Measurements from ENCODE around the gene FES.
A peak's percentile ranks its signal among the peaks of the same experiment; 100 is the strongest.
"Not testable (repeated sequence)": the region's sequence is repeated elsewhere in the genome, so short reads cannot be mapped to it uniquely, and the experiment has no call there.

Gene FES

DNA sequence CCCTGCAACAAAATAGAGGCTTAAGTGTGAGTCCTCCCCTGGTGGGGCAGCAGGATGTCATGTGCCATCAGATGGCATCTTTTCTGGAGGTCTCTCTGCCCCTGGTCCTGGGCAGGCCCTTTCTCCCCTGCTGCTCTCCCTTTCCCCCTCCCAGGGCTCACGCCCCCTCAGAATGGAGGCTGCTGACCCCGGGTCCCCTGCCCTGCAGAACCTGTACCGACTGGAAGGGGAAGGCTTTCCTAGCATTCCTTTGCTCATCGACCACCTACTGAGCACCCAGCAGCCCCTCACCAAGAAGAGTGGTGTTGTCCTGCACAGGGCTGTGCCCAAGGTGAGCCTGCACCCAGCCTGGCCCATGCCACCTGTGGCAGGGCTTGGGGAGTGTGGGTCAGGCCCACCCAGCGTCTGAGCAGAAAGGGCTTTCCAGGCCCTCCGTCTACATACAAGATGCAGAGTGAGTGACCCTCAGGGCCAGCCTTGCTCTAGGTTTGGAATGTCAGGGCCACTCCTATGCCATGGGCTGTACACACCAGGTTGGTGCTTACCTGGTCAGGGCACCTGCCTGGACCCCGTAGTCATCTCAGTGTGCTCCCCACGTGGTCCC is 7.1 kb downstream of the FES start:
- DNase-seq (ENCODE audit: low read depth) = no peak

DNA sequence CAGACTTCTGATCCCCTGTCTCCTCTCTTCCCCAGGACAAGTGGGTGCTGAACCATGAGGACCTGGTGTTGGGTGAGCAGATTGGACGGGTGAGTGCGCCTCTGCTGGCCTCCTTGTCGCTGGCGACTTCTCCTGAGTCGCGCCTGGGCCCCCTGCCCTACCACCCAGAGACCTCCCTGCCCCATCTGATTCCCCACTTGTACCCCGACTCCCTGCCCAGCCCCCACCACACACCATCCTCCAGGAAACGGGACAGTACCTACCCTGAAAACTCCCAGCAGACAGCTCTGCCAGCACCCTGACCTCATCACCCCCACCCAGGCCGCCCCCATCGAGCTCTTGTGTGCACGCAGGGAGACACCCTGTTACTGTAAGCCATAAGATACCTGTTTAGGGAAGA is 7.7 kb downstream of the FES start:
- no peak for DNase-seq (ENCODE audit: low read depth)

DNA sequence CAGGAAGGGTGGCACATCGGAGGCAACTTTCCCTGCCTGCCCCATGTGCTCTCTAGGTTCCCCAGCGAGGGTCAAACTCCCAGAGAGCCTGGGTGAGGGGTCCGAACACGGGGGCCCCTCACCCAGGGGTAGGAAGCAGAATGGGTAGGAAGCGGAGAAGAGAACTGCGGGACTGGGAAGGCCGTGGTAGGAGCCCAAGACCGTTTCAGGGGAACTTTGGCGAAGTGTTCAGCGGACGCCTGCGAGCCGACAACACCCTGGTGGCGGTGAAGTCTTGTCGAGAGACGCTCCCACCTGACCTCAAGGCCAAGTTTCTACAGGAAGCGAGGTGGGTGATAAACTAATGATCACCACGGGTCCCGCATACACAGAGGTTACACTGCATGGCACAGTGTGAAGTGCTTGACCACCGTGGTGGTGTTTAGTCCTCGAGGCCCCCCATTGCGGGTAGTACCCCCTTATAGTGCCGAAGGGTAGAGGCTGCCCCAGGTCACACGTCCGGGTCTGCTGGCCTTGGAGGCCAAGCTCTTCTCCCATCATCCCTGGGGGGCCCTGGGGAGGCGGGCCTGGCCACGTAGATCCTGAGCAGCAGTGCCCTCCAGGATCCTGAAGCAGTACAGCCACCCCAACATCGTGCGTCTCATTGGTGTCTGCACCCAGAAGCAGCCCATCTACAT is 8.3 kb downstream of the FES start:
- DNase-seq (ENCODE audit: low read depth) = no peak

DNA sequence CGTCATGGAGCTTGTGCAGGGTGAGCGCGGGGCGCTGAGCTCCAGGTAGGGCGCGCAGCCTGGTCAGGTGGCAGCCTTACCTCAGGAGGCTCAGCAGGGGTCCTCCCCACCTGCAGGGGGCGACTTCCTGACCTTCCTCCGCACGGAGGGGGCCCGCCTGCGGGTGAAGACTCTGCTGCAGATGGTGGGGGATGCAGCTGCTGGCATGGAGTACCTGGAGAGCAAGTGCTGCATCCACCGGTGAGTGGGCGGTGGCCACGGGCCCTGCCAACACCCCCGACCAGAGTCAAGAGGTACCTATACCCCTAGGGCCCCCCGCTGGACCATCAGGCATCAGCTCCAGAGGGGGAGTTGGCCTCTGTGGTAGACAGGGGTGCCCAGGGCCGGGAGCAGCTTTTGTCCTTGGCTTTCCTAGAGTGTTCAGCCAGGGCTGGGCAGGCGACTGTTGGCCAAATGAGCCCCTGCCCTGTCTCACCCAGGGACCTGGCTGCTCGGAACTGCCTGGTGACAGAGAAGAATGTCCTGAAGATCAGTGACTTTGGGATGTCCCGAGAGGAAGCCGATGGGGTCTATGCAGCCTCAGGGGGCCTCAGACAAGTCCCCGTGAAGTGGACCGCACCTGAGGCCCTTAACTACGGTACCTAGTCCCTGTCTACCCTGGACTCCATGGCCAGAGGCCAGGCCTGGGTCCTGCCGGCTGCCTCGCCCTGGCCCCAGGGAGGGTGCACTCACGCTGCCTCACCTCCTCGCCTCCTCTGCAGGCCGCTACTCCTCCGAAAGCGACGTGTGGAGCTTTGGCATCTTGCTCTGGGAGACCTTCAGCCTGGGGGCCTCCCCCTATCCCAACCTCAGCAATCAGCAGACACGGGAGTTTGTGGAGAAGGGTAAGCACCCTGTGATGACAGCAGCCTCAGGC is 9.1 kb downstream of the FES start:
- DNase-seq (ENCODE audit: low read depth) = no peak

DNA sequence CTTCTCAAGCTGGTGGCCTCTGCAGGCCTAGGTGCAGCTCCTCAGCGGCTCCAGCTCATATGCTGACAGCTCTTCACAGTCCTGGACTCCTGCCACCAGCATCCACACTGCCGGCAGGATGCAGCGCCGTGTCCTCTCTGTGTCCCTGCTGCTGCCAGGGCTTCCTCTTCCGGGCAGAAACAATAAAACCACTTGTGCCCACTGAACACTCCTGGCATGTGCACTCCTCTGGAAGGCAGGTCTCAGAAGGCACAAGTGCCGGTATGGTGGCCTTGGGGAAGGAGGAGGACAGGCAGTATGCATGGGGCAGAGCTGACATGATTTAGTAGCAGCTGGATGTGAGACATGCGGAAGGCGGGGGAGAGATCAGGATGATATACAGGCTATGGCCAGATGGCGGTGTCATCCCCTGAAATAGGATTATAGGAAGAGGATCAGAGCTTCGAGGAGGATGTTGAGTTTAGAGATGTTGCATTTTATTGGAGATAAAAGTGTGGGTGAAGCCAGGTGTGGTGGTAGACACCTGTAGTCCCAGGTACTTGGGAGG is 11.3 kb downstream of the FES start:
- DNase-seq (ENCODE audit: low read depth) = no peak

DNA sequence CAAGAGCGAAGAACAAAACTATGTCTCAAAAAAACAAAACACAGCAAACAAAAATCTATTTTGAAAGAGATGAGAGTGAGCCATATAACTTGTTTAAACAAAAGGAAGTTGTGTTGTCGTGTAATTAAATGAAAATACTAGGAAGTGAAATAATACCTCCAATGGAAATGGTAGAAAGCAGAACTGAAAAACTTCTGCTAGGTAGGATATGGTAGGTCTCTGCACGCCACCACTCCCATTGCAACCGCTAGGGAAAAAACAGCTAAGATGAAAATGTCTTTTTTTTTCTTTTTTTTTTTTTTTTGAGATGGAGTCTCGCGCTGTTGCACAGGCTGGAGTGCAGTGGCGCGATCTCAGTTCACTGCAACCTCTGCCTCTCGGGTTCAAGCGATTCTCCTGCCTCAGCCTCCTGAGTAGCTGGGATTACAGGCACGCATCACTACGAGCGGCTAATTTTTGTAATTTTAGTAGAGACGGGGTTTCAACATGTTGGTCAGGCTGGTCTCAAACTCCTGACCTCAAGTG is 12.9 kb downstream of the FES start:
- not testable (repeated sequence) for DNase-seq (ENCODE audit: low read depth)

DNA sequence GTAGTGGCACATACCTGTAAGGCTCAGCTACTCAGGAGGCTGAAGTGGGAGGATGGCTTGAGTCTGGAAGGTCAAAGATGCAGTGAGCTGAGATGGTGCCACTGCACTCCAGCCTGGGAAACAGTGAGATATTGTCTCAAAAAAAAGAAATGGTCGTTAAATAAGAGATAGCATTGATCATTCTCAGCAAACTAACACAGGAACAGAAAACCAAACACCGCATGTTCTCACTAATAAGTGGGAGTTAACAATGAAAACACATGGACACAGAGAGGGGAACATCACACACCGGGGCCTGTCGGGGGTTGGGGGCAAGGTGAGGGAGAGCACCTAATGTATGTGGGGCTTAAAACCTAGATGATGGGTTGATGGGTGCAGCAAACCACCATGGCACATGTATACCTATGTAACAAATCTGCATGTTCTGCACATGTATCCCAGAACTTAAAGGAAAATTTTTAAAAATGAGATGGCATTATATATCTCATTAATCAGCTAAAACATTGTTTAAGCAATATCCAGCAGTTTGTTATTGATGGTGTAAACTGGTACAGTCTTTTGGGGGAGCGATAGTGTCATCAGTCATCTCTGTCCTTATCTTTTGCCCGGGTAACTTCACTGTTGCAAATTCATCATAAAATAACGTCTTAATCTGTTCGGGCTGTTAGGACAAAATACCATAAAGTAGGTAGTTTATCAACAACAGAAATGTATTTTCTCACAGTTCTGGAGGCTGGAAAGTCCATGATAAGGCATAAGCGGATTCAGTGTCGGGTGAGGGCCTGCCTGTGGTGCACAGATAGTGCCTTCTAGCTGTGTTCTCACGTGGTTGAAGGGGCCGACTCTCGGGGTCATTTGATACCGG is 17.1 kb downstream of the FES start:
- no peak for DNase-seq (ENCODE audit: low read depth)

DNA sequence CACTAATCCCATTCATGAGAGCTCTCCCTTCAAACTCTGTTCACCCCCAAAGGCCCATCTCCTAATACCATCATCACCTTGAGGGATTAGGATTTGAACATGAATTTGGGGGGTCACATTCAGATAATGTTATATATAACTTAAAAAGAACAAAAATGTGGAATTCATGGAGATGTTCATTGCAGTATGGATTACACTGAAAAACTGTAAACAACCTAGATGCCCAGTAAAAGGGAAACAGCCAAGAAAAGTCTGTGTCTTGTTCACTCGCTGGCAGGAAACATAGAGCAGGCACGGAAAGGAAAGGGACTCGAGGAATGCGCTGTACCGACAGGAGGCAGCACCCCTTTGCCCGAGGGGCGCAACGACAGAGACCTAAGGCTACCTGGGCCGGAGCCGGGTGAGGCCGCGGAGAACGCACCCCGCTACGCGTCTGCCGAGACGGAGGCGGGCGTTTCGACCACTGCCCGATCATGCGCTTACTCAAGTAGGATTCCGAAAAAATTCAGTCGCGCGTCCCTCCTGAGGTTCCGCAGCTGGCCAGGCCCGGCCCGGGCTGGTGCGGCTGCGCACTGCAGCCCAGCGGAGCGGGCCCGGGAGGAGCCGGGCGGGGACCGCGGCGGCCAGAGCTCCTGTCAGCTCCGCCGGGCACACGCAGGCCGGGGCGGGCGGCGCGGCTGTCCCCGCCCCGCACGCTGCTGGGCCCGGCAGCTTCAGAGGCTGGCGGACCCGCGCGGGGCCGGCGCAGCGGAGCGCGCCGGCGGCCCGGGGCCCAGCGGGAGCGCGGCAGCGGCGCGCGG is 17.9 kb downstream of the FES start:
- peak; percentile 47 for DNase-seq (ENCODE audit: low read depth)

DNA sequence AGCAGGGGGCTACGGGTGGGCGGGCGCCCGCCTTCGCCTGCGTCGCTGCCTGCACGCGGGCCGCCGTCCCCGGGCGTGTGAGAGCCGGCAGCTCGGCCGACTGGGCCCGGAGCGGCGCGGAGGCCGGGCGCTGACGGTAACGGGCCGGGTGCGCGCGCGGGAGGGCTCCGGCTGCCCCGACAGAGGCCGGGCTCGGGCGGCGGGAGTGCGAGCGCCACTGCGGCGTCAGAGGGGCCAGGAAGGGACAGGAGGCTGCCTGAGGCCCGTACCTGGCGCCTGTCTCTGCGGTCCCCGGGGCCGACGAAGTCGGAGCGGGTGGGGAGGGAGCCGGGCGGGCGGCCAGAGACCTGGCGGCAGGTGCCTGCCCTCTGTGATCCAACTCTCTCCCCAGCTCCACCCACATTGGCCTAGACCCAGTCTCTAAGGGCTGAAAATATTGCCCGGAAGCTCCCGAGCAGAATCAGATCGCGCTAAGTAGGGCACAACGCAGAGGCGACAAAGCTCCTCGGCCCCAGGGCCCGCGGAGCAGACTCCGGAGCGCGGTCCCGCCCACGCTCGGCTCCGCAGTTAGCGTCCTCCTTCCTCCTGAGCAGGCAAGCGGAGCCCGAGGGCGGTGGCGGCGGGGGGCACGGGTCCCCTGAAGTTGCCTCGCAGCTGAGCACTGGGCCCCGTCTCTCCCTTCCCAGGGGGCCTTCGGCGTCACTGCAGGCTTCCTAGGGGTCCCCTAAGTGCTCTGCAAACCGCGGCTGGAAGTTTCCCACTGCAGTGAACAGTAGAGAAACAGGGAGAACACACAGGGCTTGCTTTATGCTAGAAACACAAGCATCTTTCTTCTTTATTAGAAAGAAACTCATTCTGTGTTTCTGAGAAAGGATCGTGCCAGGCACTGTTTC is 18.8 kb downstream of the FES start, which contains the start of gene MAN2A2:
TSS of gene MAN2A2 (plus strand) at position 463 of the 893 bp plus-strand sequence. CDS start 906 bp downstream, outside the sequence.
- DNase-seq (ENCODE audit: low read depth) = peak; percentile 58

DNA sequence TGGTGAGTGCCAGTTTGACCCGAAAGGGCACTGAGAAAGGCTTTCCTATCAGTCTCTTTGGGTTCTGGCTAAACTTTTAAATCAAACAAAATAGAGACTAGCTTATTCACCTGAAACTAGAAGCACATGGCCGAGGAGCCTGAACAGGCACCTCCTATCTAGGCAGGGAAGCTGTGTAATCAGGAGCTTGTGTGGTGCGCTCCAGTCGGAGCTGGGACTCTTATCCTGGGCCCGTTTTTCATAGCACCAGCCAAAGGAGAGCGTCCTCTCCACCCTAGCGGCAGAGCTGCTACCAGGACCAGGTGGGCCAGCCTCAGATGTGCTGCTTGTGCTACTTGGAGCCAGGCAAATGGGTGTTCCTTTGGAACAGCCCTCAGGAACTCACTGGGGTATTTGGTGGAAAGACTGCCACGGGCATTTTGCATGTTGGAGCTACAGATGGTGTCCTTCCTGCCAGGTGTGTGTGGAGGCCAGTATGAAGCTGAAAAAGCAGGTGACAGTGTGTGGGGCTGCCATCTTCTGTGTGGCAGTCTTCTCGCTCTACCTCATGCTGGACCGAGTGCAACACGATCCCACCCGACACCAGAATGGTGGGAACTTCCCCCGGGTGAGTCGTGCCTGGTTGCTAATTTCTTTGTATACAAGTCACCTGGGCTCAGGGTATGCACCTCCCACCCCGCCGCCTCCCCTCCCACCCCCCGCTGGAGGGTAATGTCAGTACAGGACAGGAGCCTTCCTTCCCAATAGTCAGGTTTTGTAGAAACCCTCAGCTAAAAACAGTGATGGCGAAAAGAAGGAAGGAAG is 19.6 kb downstream of the FES start:
- DNase-seq (ENCODE audit: low read depth) = no peak

DNA sequence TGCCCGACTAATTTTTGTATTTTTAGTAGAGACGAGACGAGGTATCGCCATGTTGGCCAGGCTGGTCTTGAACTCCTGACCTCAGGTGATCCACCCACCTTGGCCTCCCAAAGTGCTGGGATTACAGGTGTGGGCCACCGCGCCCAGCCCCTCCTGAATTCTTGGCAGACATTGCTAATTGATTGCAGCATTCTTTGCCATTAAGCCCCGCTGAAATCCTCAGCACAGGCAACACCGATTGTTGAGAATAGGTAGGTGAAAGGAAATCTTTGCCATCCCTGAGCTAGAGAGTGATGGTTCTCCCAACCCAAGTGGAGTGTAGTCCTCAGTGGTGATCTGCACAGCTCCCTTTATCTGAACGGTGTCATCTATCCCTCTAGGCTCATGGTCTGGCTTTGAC is 20.4 kb downstream of the FES start:
- DNase-seq (ENCODE audit: low read depth) = no peak

DNA sequence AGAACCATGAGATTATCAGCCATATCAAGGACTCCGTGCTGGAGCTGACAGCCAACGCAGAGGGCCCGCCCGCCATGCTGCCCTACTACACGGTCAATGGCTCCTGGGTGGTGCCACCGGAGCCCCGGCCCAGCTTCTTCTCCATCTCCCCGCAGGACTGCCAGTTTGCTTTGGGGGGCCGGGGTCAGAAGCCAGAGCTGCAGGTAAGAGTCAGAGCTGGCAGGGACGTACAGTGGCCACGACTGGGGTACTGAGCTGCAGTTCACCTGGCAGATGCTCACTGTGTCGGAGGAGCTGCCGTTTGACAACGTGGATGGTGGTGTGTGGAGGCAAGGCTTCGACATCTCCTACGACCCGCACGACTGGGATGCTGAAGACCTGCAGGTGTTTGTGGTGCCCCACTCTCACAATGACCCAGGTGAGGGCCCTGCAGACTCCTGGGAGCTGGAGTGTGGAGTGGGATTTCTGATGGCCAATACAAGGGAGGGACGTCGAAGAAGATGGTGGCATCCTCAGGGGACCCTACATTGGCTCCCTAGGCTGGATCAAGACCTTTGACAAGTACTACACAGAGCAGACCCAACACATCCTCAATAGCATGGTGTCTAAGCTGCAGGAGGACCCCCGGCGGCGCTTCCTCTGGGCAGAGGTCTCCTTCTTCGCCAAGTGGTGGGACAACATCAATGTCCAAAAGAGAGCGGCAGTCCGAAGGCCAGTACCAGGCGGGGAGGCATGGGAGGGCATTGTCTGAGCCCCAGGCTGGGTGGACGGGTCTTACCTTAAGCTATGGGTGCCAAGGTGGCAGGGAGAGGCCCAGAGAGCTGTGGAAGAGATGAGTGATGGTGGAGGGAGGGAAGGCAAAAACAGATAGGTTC is 21.2 kb downstream of the FES start:
- DNase-seq (ENCODE audit: low read depth) = no peak

DNA sequence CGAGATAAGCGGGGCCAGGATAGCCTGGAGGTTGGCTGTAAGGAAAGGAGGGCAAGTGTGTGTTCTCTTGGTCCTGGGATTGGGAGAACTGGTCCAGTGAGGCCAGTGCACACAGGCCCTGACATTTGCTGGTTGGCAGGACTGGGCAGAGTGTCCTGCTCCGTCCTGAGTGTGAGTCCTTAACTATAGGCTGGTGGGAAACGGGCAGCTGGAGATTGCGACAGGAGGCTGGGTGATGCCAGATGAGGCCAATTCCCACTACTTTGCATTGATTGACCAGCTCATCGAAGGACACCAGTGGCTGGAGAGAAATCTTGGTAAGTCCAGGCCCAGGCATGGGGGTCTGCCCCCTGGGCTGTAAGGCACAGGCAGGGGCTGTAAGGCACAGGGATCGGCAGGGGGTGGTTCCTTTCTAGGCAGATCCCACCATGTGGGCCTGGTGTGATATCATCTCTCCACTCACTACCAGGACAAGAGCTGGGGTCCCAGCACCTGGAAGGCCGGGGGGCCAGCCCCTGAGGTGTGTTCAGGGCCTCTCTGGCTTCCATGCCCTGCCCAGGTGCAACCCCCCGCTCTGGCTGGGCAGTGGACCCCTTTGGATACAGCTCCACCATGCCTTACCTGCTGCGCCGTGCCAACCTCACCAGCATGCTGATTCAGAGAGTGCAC is 22.0 kb downstream of the FES start:
- no peak for DNase-seq (ENCODE audit: low read depth)

DNA sequence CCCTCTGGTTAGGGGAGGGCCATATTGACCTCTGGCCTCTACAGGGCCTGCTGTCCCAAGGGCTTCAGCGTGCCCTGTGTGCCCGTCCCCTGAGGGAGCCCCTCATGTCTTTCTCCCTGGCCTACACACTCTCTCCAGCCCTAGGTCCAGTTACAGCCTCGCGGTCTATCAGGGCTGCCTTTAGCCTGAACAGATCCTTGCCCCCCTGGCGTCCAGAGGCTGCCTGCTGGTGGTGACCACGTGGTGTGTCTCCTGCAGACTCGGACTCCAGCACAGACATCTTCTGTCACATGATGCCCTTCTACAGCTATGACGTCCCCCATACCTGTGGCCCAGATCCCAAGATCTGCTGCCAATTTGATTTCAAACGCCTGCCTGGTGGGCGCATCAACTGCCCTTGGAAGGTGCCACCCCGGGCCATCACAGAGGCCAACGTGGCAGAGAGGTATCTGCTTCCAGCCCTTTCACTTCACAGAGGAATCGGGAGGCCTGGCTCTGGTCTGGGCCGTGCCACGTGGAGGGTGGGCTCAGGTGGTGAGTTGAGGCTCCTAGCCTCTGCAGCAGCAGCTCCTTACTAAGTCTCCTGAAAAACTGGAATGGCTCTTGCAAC is 22.9 kb downstream of the FES start:
- DNase-seq (ENCODE audit: low read depth) = no peak

DNA sequence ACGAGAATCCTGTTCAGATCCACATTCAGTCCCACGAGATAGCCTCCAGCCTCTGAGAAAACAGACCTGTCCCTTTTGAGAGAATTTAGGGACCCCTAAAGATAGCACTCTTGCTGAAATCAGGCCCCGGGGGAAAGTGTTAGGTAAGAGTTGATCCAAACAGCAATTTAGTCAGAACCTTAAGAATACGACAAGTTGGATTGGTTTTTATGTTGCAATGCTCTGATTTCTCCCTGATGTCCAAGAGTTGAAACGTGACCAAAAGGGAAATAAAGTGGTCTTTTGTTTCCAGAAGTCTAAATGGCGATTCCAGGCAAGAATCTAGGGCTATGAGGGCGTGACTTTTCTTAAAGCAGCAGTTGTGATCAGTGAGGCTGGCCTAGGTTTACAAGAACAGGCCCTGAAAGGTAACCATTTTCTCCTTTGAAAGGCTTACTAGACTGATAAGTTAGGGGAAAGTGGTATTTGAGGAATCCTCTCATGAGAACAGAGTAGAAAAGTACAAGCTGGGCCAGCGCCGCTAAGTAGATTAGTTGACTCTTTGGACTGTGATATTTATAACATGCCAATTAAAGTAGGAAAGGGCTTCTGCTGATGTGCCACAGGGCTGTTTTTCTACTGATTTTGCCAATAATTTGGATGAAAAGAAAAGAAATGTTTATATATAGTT is 23.7 kb downstream of the FES start:
- no peak for DNase-seq (ENCODE audit: low read depth)

DNA sequence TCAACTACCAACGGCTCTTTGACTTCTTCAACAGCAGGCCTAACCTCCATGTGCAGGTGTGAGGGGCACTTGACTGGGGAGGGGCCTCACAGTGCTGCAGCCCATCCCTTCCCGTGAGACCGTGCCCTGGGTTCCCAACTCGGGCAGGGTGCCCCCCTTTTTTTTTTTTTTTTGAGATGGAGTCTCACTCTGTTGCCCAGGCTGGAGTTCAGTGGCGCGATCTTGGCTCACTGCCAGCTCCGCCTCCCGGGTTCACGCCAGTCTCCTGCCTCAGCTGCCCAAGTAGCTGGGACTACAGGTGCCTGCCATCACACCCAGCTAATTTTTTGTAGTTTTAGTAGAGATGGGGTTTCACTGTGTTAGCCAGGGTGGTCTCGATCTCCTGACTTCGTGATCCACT is 25.1 kb downstream of the FES start:
- DNase-seq (ENCODE audit: low read depth) = not testable (repeated sequence)

Measured in activated gamma-delta T cell treated with anti-CD3 and anti-CD28 coated beads, Interleukin-2, amount 50 U/mL, for 16 hours (primary cell).